K562 (cell line): ENCODE measurements around the gene KRTAP9-8.

Experiments used
- CTCF ChIP-seq, 3 experiments: IDR thresholded peaks in 2 of 3; conservative IDR thresholded peaks in 1 of 3; 2 replicates each; pipeline ENCODE4 v1.5.1; 2011 to 2012; ENCODE audit warnings: low read length in 3 of 3, mild to moderate bottlenecking in 3 of 3, control low read depth in 2 of 3, improper control_type of control experiment in 1 of 3, inconsistent platforms in 1 of 3, low read depth in 1 of 3, mixed read lengths in 1 of 3, moderate library complexity in 1 of 3; ENCODE audit not compliant: insufficient read depth in 2 of 3
- E2F6 ChIP-seq, 2 experiments: IDR thresholded peaks; 2 replicates each; pipeline ENCODE4 v1.6.1; 2011; ENCODE audit warnings: borderline replicate concordance in 1 of 2, control low read depth in 1 of 2, low read depth in 1 of 2, low read length in 1 of 2, mild to moderate bottlenecking in 1 of 2, mixed read lengths in 1 of 2, moderate library complexity in 1 of 2; ENCODE audit not compliant: insufficient read depth in 1 of 2, insufficient read length in 1 of 2, poor library complexity in 1 of 2, severe bottlenecking in 1 of 2; ENCODE audit errors: extremely low read depth in 1 of 2
- LEF1 ChIP-seq: fragments of 450-650 bp; IDR thresholded peaks from 2 replicates; pipeline ENCODE4 v1.6.1; 2016; ENCODE audit warnings: mild to moderate bottlenecking
- POLR2AphosphoS5 ChIP-seq: IDR thresholded peaks from 2 replicates; pipeline ENCODE4 v1.6.1; 2011; ENCODE audit warnings: mild to moderate bottlenecking, low read depth, low read length, moderate library complexity; ENCODE audit not compliant: control insufficient read depth, insufficient read depth
- REST ChIP-seq, 2 experiments: fragments of 450-650 bp; formaldehyde crosslinking in 1 of 2; IDR thresholded peaks; 2 replicates each; pipeline versions ENCODE4 v1.4.0 to v1.6.1; 2014 to 2020; ENCODE audit warnings: mild to moderate bottlenecking in 2 of 2, borderline replicate concordance in 1 of 2, low read depth in 1 of 2
- TBP ChIP-seq: optimal IDR thresholded peaks from 2 replicates; pipeline ENCODE3; 2011; ENCODE audit warnings: low read depth, low read length, improper control_type of control experiment
- TCF7L2 ChIP-seq: fragments of 150-350 bp; IDR thresholded peaks from 2 replicates; pipeline ENCODE4 v1.6.1; 2016; ENCODE audit warnings: low read depth, mild to moderate bottlenecking, low read length, moderate library complexity
- ZNF324 ChIP-seq: fragments of 250-450 bp; sonication (Bioruptor Pico); IDR thresholded peaks from 2 replicates; pipeline ENCODE4 v1.4.0; 2020; ENCODE audit warnings: mild to moderate bottlenecking

GRCh38 chr17:41215681-41216080, 22.1 kb upstream of the KRTAP9-8 start:
- TF ChIP-seq E2F6 (IDR thresholded peaks at IDR 0.05; ENCODE audit: borderline replicate concordance in 1 of 2, extremely low read depth in 1 of 2, insufficient read depth in 1 of 2, insufficient read length in 1 of 2, low read depth in 1 of 2, low read length in 1 of 2, poor library complexity in 1 of 2, severe bottlenecking in 1 of 2) = no peak
- no peak for TF ChIP-seq ZNF324 (CRISPR knock-in tag)
- TF ChIP-seq TBP = no peak
- TF ChIP-seq TCF7L2 = no peak
- TF ChIP-seq REST (IDR thresholded peaks at IDR 0.05; ENCODE audit: borderline replicate concordance) = no peak
- TF ChIP-seq REST (CRISPR knock-in tag; IDR thresholded peaks at IDR 0.05; ENCODE audit: low read depth) = no peak
- no peak for TF ChIP-seq POLR2AphosphoS5
- no peak for TF ChIP-seq LEF1
- TF ChIP-seq CTCF (IDR thresholded peaks at IDR 0.05 in 2 of 3, conservative IDR thresholded peaks at IDR 0.05 in 1 of 3; ENCODE audit: insufficient read depth in 2 of 3, low read depth in 1 of 3, low read length in 3 of 3) = no peak
